HUES48 (cell line): Measurements from ENCODE around the gene TJP3.
"Not testable (repeated sequence)": the region's sequence is repeated elsewhere in the genome, so short reads cannot be mapped to it uniquely, and the experiment has no call there.

Experiments used
- H3K27ac ChIP-seq: one replicate; pipeline ENCODE4 v1.7.0; 2013; ENCODE audit warnings: low read depth, low read length, inconsistent platforms
- H3K27me3 ChIP-seq: 2 replicates; pipeline ENCODE4 v1.6.1; 2013; ENCODE audit warnings: mild to moderate bottlenecking, low read length; ENCODE audit not compliant: control insufficient read depth, insufficient read depth
- H3K36me3 ChIP-seq: 2 replicates; pipeline ENCODE4 v1.6.1; 2013; ENCODE audit warnings: low read length; ENCODE audit not compliant: control insufficient read depth, insufficient read depth
- H3K4me1 ChIP-seq: 2 replicates; pipeline ENCODE4 v1.6.1; 2013; ENCODE audit warnings: mild to moderate bottlenecking, low read length; ENCODE audit not compliant: control insufficient read depth, insufficient read depth
- H3K4me3 ChIP-seq: 2 replicates; pipeline ENCODE4 v1.5.1; 2013; ENCODE audit warnings: mild to moderate bottlenecking, low read depth, low read length
- H3K9ac ChIP-seq: 2 replicates; pipeline ENCODE4 v1.6.1; 2013; ENCODE audit warnings: mild to moderate bottlenecking, low read depth, low read length, moderate library complexity
- H3K9me3 ChIP-seq: 2 replicates; pipeline ENCODE4 v1.6.1; 2013; ENCODE audit warnings: low read length; ENCODE audit not compliant: control insufficient read depth, insufficient read depth

Gene TJP3

GRCh38 chr19:3765121-3765520 is 56.9 kb downstream of the TJP3 start:
- Histone ChIP-seq H3K27ac (no peak overlapping the region), H3K4me3 (no peak overlapping the region), H3K27me3 (no peaks in the 10 kb centered on the region), H3K9me3 (no peaks in the 10 kb centered on the region), H3K36me3 (peaks cover 17% of the 10 kb centered on the region; the same call in 1 of the 2 replicates), H3K4me1 (no peaks in the 10 kb centered on the region), H3K9ac (no peak overlapping the region)

GRCh38 chr19:3765757-3766156 is 57.6 kb downstream of the TJP3 start:
- not testable (repeated sequence) for H3K9me3 ChIP-seq, H3K27ac ChIP-seq, H3K4me1 ChIP-seq, H3K4me3 ChIP-seq, H3K27me3 ChIP-seq, H3K9ac ChIP-seq
- peaks cover 17% of the 10 kb centered on the region; the same call in 1 of the 2 replicates for H3K36me3 ChIP-seq

GRCh38 chr19:3766520-3766919 is 58.3 kb downstream of the TJP3 start:
- Histone ChIP-seq H3K27me3 (no peaks in the 10 kb centered on the region), H3K36me3 (peaks cover 17% of the 10 kb centered on the region; the same call in 1 of the 2 replicates), H3K4me3 (no peak overlapping the region), H3K27ac (no peak overlapping the region), H3K4me1 (no peaks in the 10 kb centered on the region), H3K9ac (no peak overlapping the region), H3K9me3 (no peaks in the 10 kb centered on the region)

GRCh38 chr19:3767050-3767449 is 58.9 kb downstream of the TJP3 start:
- no peak overlapping the region for H3K4me3 ChIP-seq
- peaks cover 17% of the 10 kb centered on the region; the same call in 1 of the 2 replicates for H3K36me3 ChIP-seq
- no peaks in the 10 kb centered on the region for H3K4me1 ChIP-seq
- H3K9ac ChIP-seq: no peak overlapping the region
- H3K27ac ChIP-seq: no peak overlapping the region
- no peaks in the 10 kb centered on the region for H3K27me3 ChIP-seq
- H3K9me3 ChIP-seq: no peaks in the 10 kb centered on the region

- H3K4me1 ChIP-seq: no peaks in the 10 kb centered on the region
- H3K9ac ChIP-seq: no peak overlapping the region
- H3K27ac ChIP-seq: no peak overlapping the region
- H3K27me3 ChIP-seq: no peaks in the 10 kb centered on the region
- no peaks in the 10 kb centered on the region for H3K9me3 ChIP-seq
- peaks cover 17% of the 10 kb centered on the region; the same call in 1 of the 2 replicates for H3K36me3 ChIP-seq
- H3K4me3 ChIP-seq: no peak overlapping the region
Measured at GRCh38 chr19:3768015-3768747, 60.0 kb downstream of the TJP3 start.

- no peak overlapping the region for H3K4me3 ChIP-seq
- H3K4me1 ChIP-seq: no peaks in the 10 kb centered on the region
- no peaks in the 10 kb centered on the region for H3K9me3 ChIP-seq
- H3K27me3 ChIP-seq: no peaks in the 10 kb centered on the region
- peaks cover 17% of the 10 kb centered on the region; the same call in 1 of the 2 replicates for H3K36me3 ChIP-seq
- H3K9ac ChIP-seq: no peak overlapping the region
- H3K27ac ChIP-seq: no peak overlapping the region
Measured at GRCh38 chr19:3768748-3769099, 60.5 kb downstream of the TJP3 start.

- no peaks in the 10 kb centered on the region for H3K4me1 ChIP-seq
- H3K9ac ChIP-seq: no peak overlapping the region
- no peak overlapping the region for H3K27ac ChIP-seq
- no peaks in the 10 kb centered on the region for H3K27me3 ChIP-seq
- no peak overlapping the region for H3K4me3 ChIP-seq
- peaks cover 17% of the 10 kb centered on the region; the same call in 1 of the 2 replicates for H3K36me3 ChIP-seq
- H3K9me3 ChIP-seq: no peaks in the 10 kb centered on the region
Measured at GRCh38 chr19:3769494-3769893, 61.3 kb downstream of the TJP3 start.

- Histone ChIP-seq H3K4me1 (no peaks in the 10 kb centered on the region), H3K9me3 (no peaks in the 10 kb centered on the region), H3K4me3 (no peak overlapping the region), H3K27me3 (no peaks in the 10 kb centered on the region), H3K27ac (no peak overlapping the region), H3K36me3 (peaks cover 13% of the 10 kb centered on the region; the same call in 1 of the 2 replicates), H3K9ac (no peak overlapping the region)
Measured at GRCh38 chr19:3770136-3770999, 62.2 kb downstream of the TJP3 start.

- H3K9ac ChIP-seq: no peak overlapping the region
- H3K4me3 ChIP-seq: no peak overlapping the region
- no peaks in the 10 kb centered on the region for H3K27me3 ChIP-seq
- no peak overlapping the region for H3K27ac ChIP-seq
- no peaks in the 10 kb centered on the region for H3K9me3 ChIP-seq
- H3K4me1 ChIP-seq: no peaks in the 10 kb centered on the region
- H3K36me3 ChIP-seq: peaks cover 12% of the 10 kb centered on the region; the same call in 1 of the 2 replicates
Measured at GRCh38 chr19:3771000-3771905, 63.1 kb downstream of the TJP3 start.

GRCh38 chr19:3771906-3772455 is 63.8 kb downstream of the TJP3 start, which contains the start of gene RAX2:
TSS of gene RAX2 (minus strand) at chr19:3772228. CDS start at chr19:3771742, 486 bp downstream.
- Histone ChIP-seq H3K27ac (no peak within 1 kb of the TSS), H3K36me3 (peaks cover 6% of the 10 kb centered on the region; the same call in 1 of the 2 replicates), H3K9ac (no peak within 1 kb of the TSS), H3K4me1 (no peaks in the 10 kb centered on the region), H3K27me3 (no peaks in the 10 kb centered on the region), H3K9me3 (no peaks in the 10 kb centered on the region), H3K4me3 (no peak within 1 kb of the TSS)
